Measurements from ENCODE around the gene PAFAH1B1. TPM values are rescaled to one million over a fixed set of nuclear protein-coding genes. Genes with fewer than 3 reads are reported as not detected.
"Not testable (repeated sequence)": the region's sequence is repeated elsewhere in the genome, so short reads cannot be mapped to it uniquely, and the experiment has no call there.

The PAFAH1B1 gene
- total RNA-seq, result 100 to 1,000 TPM; 121 to 334 TPM
- 100 to 1,000 TPM; 216 to 245 TPM for polyA plus RNA-seq (ENCODE audit: insufficient read length in 2 of 2)
- long read RNA-seq, donor 1, full-length matches to known transcripts, result 66 of 94 reads
- long read RNA-seq, donor 1, partial matches to known transcripts, result 28 of 94 reads
- long read RNA-seq, donor 1, other reads (novel, unspliced or antisense), result 0 of 94 reads
- long read RNA-seq, donor 2, full-length matches to known transcripts, result 24 of 32 reads
- long read RNA-seq, donor 2, partial matches to known transcripts, result 8 of 32 reads
- long read RNA-seq, donor 2, other reads (novel, unspliced or antisense), result 0 of 32 reads
- long read RNA-seq, donor 3, full-length matches to known transcripts, result 35 of 45 reads
- long read RNA-seq, donor 3, partial matches to known transcripts, result 10 of 45 reads
- long read RNA-seq, donor 3, other reads (novel, unspliced or antisense), result 0 of 45 reads
- long read RNA-seq, donor 4, full-length matches to known transcripts, result 30 of 63 reads
- long read RNA-seq, donor 4, partial matches to known transcripts, result 33 of 63 reads
- long read RNA-seq, donor 4, other reads (novel, unspliced or antisense), result 0 of 63 reads

GRCh38 chr17:2592971-2593820 lies at the start of gene PAFAH1B1:
Gene PAFAH1B1, plus strand, starts transcription at chr17:2593654. Its CDS starts 44,635 bp downstream, at chr17:2638289.
- peak; percentile 63 to 97 (median 90) for DNase-seq (ENCODE audit: low read depth in 4 of 6, low spot score in 6 of 6)
- Histone ChIP-seq H3K27ac (ENCODE audit: low read depth, low read length) (peak within 1 kb of the TSS; percentile 96), H3K4me1 (ENCODE audit: control insufficient read depth, insufficient read depth, low read length) (peaks cover 14% of the 10 kb centered on the region), H3K27me3 (ENCODE audit: control insufficient read depth, insufficient read depth, low read length) (no peaks in the 10 kb centered on the region), H3K36me3 (ENCODE audit: control insufficient read depth, insufficient read depth, low read length) (peaks cover 2% of the 10 kb centered on the region), H3K9me3 (ENCODE audit: control insufficient read depth, insufficient read depth, low read length) (no peaks in the 10 kb centered on the region), H3K4me3 (ENCODE audit: low read depth, low read length) (peak within 1 kb of the TSS; percentile 86)
- under 1% methylated on average over 72 of the region's 86 CpGs for WGBS (ENCODE audit: insufficient coverage)

- H3K27ac ChIP-seq (ENCODE audit: low read depth, low read length), result no peak overlapping the region
- no peaks in the 10 kb centered on the region for H3K27me3 ChIP-seq (ENCODE audit: control insufficient read depth, insufficient read depth, low read length)
- WGBS (ENCODE audit: insufficient coverage), result 73% methylated on average over 7 of the region's 7 CpGs
- DNase-seq (ENCODE audit: low read depth in 4 of 6, low spot score in 6 of 6), result no peak
- H3K36me3 ChIP-seq (ENCODE audit: control insufficient read depth, insufficient read depth, low read length), result no peaks in the 10 kb centered on the region
- H3K4me3 ChIP-seq (ENCODE audit: low read depth, low read length), result no peak overlapping the region
- no peaks in the 10 kb centered on the region for H3K9me3 ChIP-seq (ENCODE audit: control insufficient read depth, insufficient read depth, low read length)
- peaks cover 2% of the 10 kb centered on the region for H3K4me1 ChIP-seq (ENCODE audit: control insufficient read depth, insufficient read depth, low read length)
These were observed 48.1 kb upstream of the PAFAH1B1 start for GRCh38 chr17:2545393-2545792.

- Histone ChIP-seq H3K4me3 (ENCODE audit: low read depth, low read length) (no peak overlapping the region), H3K9me3 (ENCODE audit: control insufficient read depth, insufficient read depth, low read length) (no peaks in the 10 kb centered on the region), H3K36me3 (ENCODE audit: control insufficient read depth, insufficient read depth, low read length) (no peaks in the 10 kb centered on the region), H3K27ac (ENCODE audit: low read depth, low read length) (no peak overlapping the region), H3K27me3 (ENCODE audit: control insufficient read depth, insufficient read depth, low read length) (no peaks in the 10 kb centered on the region), H3K4me1 (ENCODE audit: control insufficient read depth, insufficient read depth, low read length) (peaks cover 2% of the 10 kb centered on the region)
- WGBS (ENCODE audit: insufficient coverage), result 89% methylated on average over 5 of the region's 9 CpGs
- peak in 1 of 6 donors; percentile 10 for DNase-seq (ENCODE audit: low read depth in 4 of 6, low spot score in 6 of 6)
These were observed 46.3 kb upstream of the PAFAH1B1 start for GRCh38 chr17:2547176-2547575.

GRCh38 chr17:2548026-2548425 lies 45.4 kb upstream of the PAFAH1B1 start:
- not testable (repeated sequence) for H3K9me3 ChIP-seq (ENCODE audit: control insufficient read depth, insufficient read depth, low read length); H3K4me3 ChIP-seq (ENCODE audit: low read depth, low read length); H3K36me3 ChIP-seq (ENCODE audit: control insufficient read depth, insufficient read depth, low read length); H3K27me3 ChIP-seq (ENCODE audit: control insufficient read depth, insufficient read depth, low read length); H3K27ac ChIP-seq (ENCODE audit: low read depth, low read length); DNase-seq (ENCODE audit: low read depth in 4 of 6, low spot score in 6 of 6); H3K4me1 ChIP-seq (ENCODE audit: control insufficient read depth, insufficient read depth, low read length)
- WGBS (ENCODE audit: insufficient coverage), result 70% methylated on average over 5 of the region's 9 CpGs

GRCh38 chr17:2549392-2550211 lies 43.9 kb upstream of the PAFAH1B1 start:
- no peaks in the 10 kb centered on the region for H3K36me3 ChIP-seq (ENCODE audit: control insufficient read depth, insufficient read depth, low read length)
- no peak overlapping the region for H3K4me3 ChIP-seq (ENCODE audit: low read depth, low read length)
- H3K27me3 ChIP-seq (ENCODE audit: control insufficient read depth, insufficient read depth, low read length), result no peaks in the 10 kb centered on the region
- no peaks in the 10 kb centered on the region for H3K9me3 ChIP-seq (ENCODE audit: control insufficient read depth, insufficient read depth, low read length)
- no peak for DNase-seq (ENCODE audit: low read depth in 4 of 6, low spot score in 6 of 6)
- H3K27ac ChIP-seq (ENCODE audit: low read depth, low read length), result no peak overlapping the region
- WGBS (ENCODE audit: insufficient coverage), result 91% methylated on average over 5 of the region's 8 CpGs
- H3K4me1 ChIP-seq (ENCODE audit: control insufficient read depth, insufficient read depth, low read length), result no peaks in the 10 kb centered on the region

GRCh38 chr17:2551493-2551892 lies 42.0 kb upstream of the PAFAH1B1 start:
- Histone ChIP-seq H3K36me3 (ENCODE audit: control insufficient read depth, insufficient read depth, low read length) (no peaks in the 10 kb centered on the region), H3K27me3 (ENCODE audit: control insufficient read depth, insufficient read depth, low read length) (no peaks in the 10 kb centered on the region), H3K4me3 (ENCODE audit: low read depth, low read length) (no peak overlapping the region), H3K4me1 (ENCODE audit: control insufficient read depth, insufficient read depth, low read length) (no peaks in the 10 kb centered on the region), H3K9me3 (ENCODE audit: control insufficient read depth, insufficient read depth, low read length) (no peaks in the 10 kb centered on the region), H3K27ac (ENCODE audit: low read depth, low read length) (no peak overlapping the region)
- peak in 1 of 6 donors; percentile 4 for DNase-seq (ENCODE audit: low read depth in 4 of 6, low spot score in 6 of 6)
- WGBS (ENCODE audit: insufficient coverage), result 20% methylated on average over 8 of the region's 10 CpGs

GRCh38 chr17:2551928-2552327 lies 41.5 kb upstream of the PAFAH1B1 start:
- Histone ChIP-seq H3K4me3 (ENCODE audit: low read depth, low read length) (no peak overlapping the region), H3K27ac (ENCODE audit: low read depth, low read length) (no peak overlapping the region), H3K36me3 (ENCODE audit: control insufficient read depth, insufficient read depth, low read length) (no peaks in the 10 kb centered on the region), H3K9me3 (ENCODE audit: control insufficient read depth, insufficient read depth, low read length) (no peaks in the 10 kb centered on the region), H3K4me1 (ENCODE audit: control insufficient read depth, insufficient read depth, low read length) (no peaks in the 10 kb centered on the region), H3K27me3 (ENCODE audit: control insufficient read depth, insufficient read depth, low read length) (no peaks in the 10 kb centered on the region)
- WGBS (ENCODE audit: insufficient coverage), result 32% methylated on average over 4 of the region's 9 CpGs
- DNase-seq (ENCODE audit: low read depth in 4 of 6, low spot score in 6 of 6), result no peak

GRCh38 chr17:2560658-2561057 lies 32.8 kb upstream of the PAFAH1B1 start:
- WGBS (ENCODE audit: insufficient coverage), result no CpG with 5 or more reads among the region's 5 CpGs
- H3K27ac ChIP-seq (ENCODE audit: low read depth, low read length), result no peak overlapping the region
- H3K36me3 ChIP-seq (ENCODE audit: control insufficient read depth, insufficient read depth, low read length), result no peaks in the 10 kb centered on the region
- H3K4me1 ChIP-seq (ENCODE audit: control insufficient read depth, insufficient read depth, low read length), result no peaks in the 10 kb centered on the region
- no peaks in the 10 kb centered on the region for H3K27me3 ChIP-seq (ENCODE audit: control insufficient read depth, insufficient read depth, low read length)
- H3K4me3 ChIP-seq (ENCODE audit: low read depth, low read length), result no peak overlapping the region
- no peaks in the 10 kb centered on the region for H3K9me3 ChIP-seq (ENCODE audit: control insufficient read depth, insufficient read depth, low read length)
- no peak for DNase-seq (ENCODE audit: low read depth in 4 of 6, low spot score in 6 of 6)

Data from spinal cord (tissue), 10 donors.